ENCODE data around the gene PACSIN2.

Gene PACSIN2

GRCh38 chr22:42868751-42869251 lies 146.1 kb downstream of the PACSIN2 start:
- Mint-ChIP-seq H3K9me3 (ENCODE audit: low read depth) (no peaks in the 10 kb centered on the region), H3K27me3 (no peaks in the 10 kb centered on the region), H3K4me3 (no peak overlapping the region), H3K27ac (no peak overlapping the region), H3K36me3 (peaks cover 4% of the 10 kb centered on the region), H3K4me1 (ENCODE audit: low read depth) (peaks cover 6% of the 10 kb centered on the region)

- peaks cover 19% of the 10 kb centered on the region for H3K4me1 Mint-ChIP-seq (ENCODE audit: low read depth)
- H3K4me3 Mint-ChIP-seq, result no peak overlapping the region
- no peaks in the 10 kb centered on the region for H3K27me3 Mint-ChIP-seq
- H3K27ac Mint-ChIP-seq, result no peak overlapping the region
- H3K9me3 Mint-ChIP-seq (ENCODE audit: low read depth), result peaks cover 4% of the 10 kb centered on the region
- peaks cover 7% of the 10 kb centered on the region for H3K36me3 Mint-ChIP-seq
These were observed 148.8 kb downstream of the PACSIN2 start for GRCh38 chr22:42866100-42866499.

GRCh38 chr22:42865536-42865935 lies 149.4 kb downstream of the PACSIN2 start:
- Mint-ChIP-seq H3K27ac (no peak overlapping the region), H3K4me1 (ENCODE audit: low read depth) (peaks cover 21% of the 10 kb centered on the region), H3K4me3 (no peak overlapping the region), H3K27me3 (no peaks in the 10 kb centered on the region), H3K9me3 (ENCODE audit: low read depth) (peaks cover 4% of the 10 kb centered on the region), H3K36me3 (peaks cover 7% of the 10 kb centered on the region)

- peak overlapping the region; percentile 17 for H3K4me3 Mint-ChIP-seq
- peak overlapping the region; percentile 94 for H3K27ac Mint-ChIP-seq
- no peaks in the 10 kb centered on the region for H3K27me3 Mint-ChIP-seq
- H3K4me1 Mint-ChIP-seq (ENCODE audit: low read depth), result peaks cover 21% of the 10 kb centered on the region
- peaks cover 7% of the 10 kb centered on the region for H3K36me3 Mint-ChIP-seq
- H3K9me3 Mint-ChIP-seq (ENCODE audit: low read depth), result peaks cover 4% of the 10 kb centered on the region
These were observed 151.5 kb downstream of the PACSIN2 start for GRCh38 chr22:42863349-42863961.

- H3K4me1 Mint-ChIP-seq (ENCODE audit: low read depth), result peaks cover 22% of the 10 kb centered on the region
- H3K9me3 Mint-ChIP-seq (ENCODE audit: low read depth), result peaks cover 4% of the 10 kb centered on the region
- no peaks in the 10 kb centered on the region for H3K27me3 Mint-ChIP-seq
- H3K36me3 Mint-ChIP-seq, result peaks cover 7% of the 10 kb centered on the region
- H3K4me3 Mint-ChIP-seq, result no peak overlapping the region
- peak overlapping the region; percentile 18 for H3K27ac Mint-ChIP-seq
These were observed 152.8 kb downstream of the PACSIN2 start for GRCh38 chr22:42862045-42862734.

GRCh38 chr22:42860968-42861367 lies 154.0 kb downstream of the PACSIN2 start:
- no peak overlapping the region for H3K4me3 Mint-ChIP-seq
- H3K27ac Mint-ChIP-seq, result peak overlapping the region; percentile 73
- peaks cover 25% of the 10 kb centered on the region for H3K4me1 Mint-ChIP-seq (ENCODE audit: low read depth)
- no peaks in the 10 kb centered on the region for H3K27me3 Mint-ChIP-seq
- peaks cover 7% of the 10 kb centered on the region for H3K36me3 Mint-ChIP-seq
- H3K9me3 Mint-ChIP-seq (ENCODE audit: low read depth), result peaks cover 4% of the 10 kb centered on the region

- H3K27me3 Mint-ChIP-seq, result no peaks in the 10 kb centered on the region
- peaks cover 4% of the 10 kb centered on the region for H3K36me3 Mint-ChIP-seq
- peaks cover 16% of the 10 kb centered on the region for H3K4me1 Mint-ChIP-seq (ENCODE audit: low read depth)
- H3K9me3 Mint-ChIP-seq (ENCODE audit: low read depth), result no peaks in the 10 kb centered on the region
- peak overlapping the region; percentile 28 for H3K27ac Mint-ChIP-seq
- peak overlapping the region; percentile 38 for H3K4me3 Mint-ChIP-seq
These were observed 157.0 kb downstream of the PACSIN2 start for GRCh38 chr22:42857845-42858481.

GRCh38 chr22:42856865-42857704 lies 157.9 kb downstream of the PACSIN2 start, which contains the start of gene ARFGAP3:
Gene ARFGAP3 (minus strand): TSS chr22:42857273. CDS start chr22:42857182, 91 bp downstream.
- Mint-ChIP-seq H3K27ac (peak within 1 kb of the TSS; percentile 90), H3K4me1 (ENCODE audit: low read depth) (peaks cover 13% of the 10 kb centered on the region), H3K9me3 (ENCODE audit: low read depth) (no peaks in the 10 kb centered on the region), H3K4me3 (peak within 1 kb of the TSS; percentile 89), H3K27me3 (no peaks in the 10 kb centered on the region), H3K36me3 (peaks cover 3% of the 10 kb centered on the region)

- H3K4me3 Mint-ChIP-seq, result peak overlapping the region; percentile 89
- H3K36me3 Mint-ChIP-seq, result no peaks in the 10 kb centered on the region
- no peaks in the 10 kb centered on the region for H3K27me3 Mint-ChIP-seq
- no peaks in the 10 kb centered on the region for H3K9me3 Mint-ChIP-seq (ENCODE audit: low read depth)
- peaks cover 11% of the 10 kb centered on the region for H3K4me1 Mint-ChIP-seq (ENCODE audit: low read depth)
- peak overlapping the region; percentile 90 for H3K27ac Mint-ChIP-seq
These were observed 158.6 kb downstream of the PACSIN2 start for GRCh38 chr22:42856179-42856864.

GRCh38 chr22:42855721-42856120 lies 159.2 kb downstream of the PACSIN2 start:
- no peaks in the 10 kb centered on the region for H3K27me3 Mint-ChIP-seq
- H3K36me3 Mint-ChIP-seq, result no peaks in the 10 kb centered on the region
- H3K27ac Mint-ChIP-seq, result peak overlapping the region; percentile 90
- peaks cover 13% of the 10 kb centered on the region for H3K4me1 Mint-ChIP-seq (ENCODE audit: low read depth)
- H3K4me3 Mint-ChIP-seq, result peak overlapping the region; percentile 89
- H3K9me3 Mint-ChIP-seq (ENCODE audit: low read depth), result no peaks in the 10 kb centered on the region

- Mint-ChIP-seq H3K27me3 (no peaks in the 10 kb centered on the region), H3K4me3 (peak overlapping the region; percentile 58), H3K4me1 (ENCODE audit: low read depth) (peaks cover 11% of the 10 kb centered on the region), H3K9me3 (ENCODE audit: low read depth) (no peaks in the 10 kb centered on the region), H3K27ac (no peak overlapping the region), H3K36me3 (no peaks in the 10 kb centered on the region)
These were observed 159.7 kb downstream of the PACSIN2 start for GRCh38 chr22:42855211-42855610.

- Mint-ChIP-seq H3K9me3 (ENCODE audit: low read depth) (no peaks in the 10 kb centered on the region), H3K27ac (no peak overlapping the region)
These were observed 165.9 kb downstream of the PACSIN2 start for GRCh38 chr22:42848941-42849550.

GRCh38 chr22:42847110-42847509 lies 167.8 kb downstream of the PACSIN2 start:
- no peaks in the 10 kb centered on the region for H3K27me3 Mint-ChIP-seq
- peaks cover 16% of the 10 kb centered on the region for H3K4me1 Mint-ChIP-seq (ENCODE audit: low read depth)
- no peak overlapping the region for H3K27ac Mint-ChIP-seq
- H3K9me3 Mint-ChIP-seq (ENCODE audit: low read depth), result no peaks in the 10 kb centered on the region
- H3K4me3 Mint-ChIP-seq, result no peak overlapping the region
- H3K36me3 Mint-ChIP-seq, result peaks cover 15% of the 10 kb centered on the region

More at GRCh38 chr22:42848941-42849550, 165.9 kb downstream of the PACSIN2 start:
- peaks cover 7% of the 10 kb centered on the region for H3K4me1 Mint-ChIP-seq (ENCODE audit: low read depth)
- H3K4me3 Mint-ChIP-seq, result no peak overlapping the region
- peaks cover 7% of the 10 kb centered on the region for H3K36me3 Mint-ChIP-seq
- H3K27me3 Mint-ChIP-seq, result no peaks in the 10 kb centered on the region

- Mint-ChIP-seq H3K9me3 (ENCODE audit: low read depth) (no peaks in the 10 kb centered on the region), H3K4me3 (no peak overlapping the region), H3K27ac (no peak overlapping the region), H3K27me3 (no peaks in the 10 kb centered on the region), H3K4me1 (ENCODE audit: low read depth) (peaks cover 17% of the 10 kb centered on the region), H3K36me3 (peaks cover 22% of the 10 kb centered on the region)
These were observed 170.2 kb downstream of the PACSIN2 start for GRCh38 chr22:42844756-42845155.
